Omental fat pad (tissue), 4 donors: Measurements from ENCODE around the gene PTRH2. TPM values are rescaled to one million over a fixed set of nuclear protein-coding genes. Genes with fewer than 3 reads are reported as not detected.

Experiments
- ATAC-seq: fragments of 150-250 bp; one replicate; pipeline ENCODE4 v1.9.1; 2016; ENCODE audit warnings: mild to moderate bottlenecking, moderate library complexity; ENCODE audit not compliant: low FRiP score
- DNase-seq: peaks from one replicate; pipeline ENCODE4 v3.0.0-alpha.2; 2019; ENCODE audit warnings: low spot score
- total RNA-seq, 4 donors: library from RNA; depleted of rRNA; stranded (reverse); fragments of >200 nt; gene quantifications; one replicate each; pipeline ENCODE4 v1.1.0, GENCODE V29; 2016
- TF ChIP-seq, protein P1 (sequence below), 3 donors: fragments of 450-650 bp; IDR thresholded peaks; one replicate each; pipeline ENCODE4 v1.5.1; 2016 to 2017; ENCODE audit warnings: antibody characterized with exemption in 3 of 3, mild to moderate bottlenecking in 3 of 3, moderate library complexity in 2 of 3

The PTRH2 gene
- total RNA-seq, 4 donors from 2014 or later: 28.1 to 80.0 (median 30.6) TPM

DNA sequence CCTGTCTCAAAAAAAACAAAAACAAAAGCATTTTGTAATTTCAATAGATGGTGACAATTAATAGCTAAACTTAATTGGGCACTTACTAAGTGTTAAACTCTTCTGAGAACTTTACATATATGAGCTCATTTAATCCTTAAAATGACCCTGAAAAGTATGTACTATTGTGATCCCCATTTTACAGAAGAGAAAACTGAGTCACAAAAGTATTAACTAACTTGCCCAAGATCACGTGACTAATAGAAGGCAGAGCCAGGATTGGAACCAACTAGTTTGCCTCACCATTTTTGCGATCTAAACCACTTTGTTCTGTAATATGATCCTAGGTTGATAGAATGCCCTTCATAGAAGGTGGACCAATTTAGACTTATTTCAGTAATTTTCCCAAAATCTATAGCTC is 26.5 kb upstream of the PTRH2 start:
- TF ChIP-seq, protein P1, sequence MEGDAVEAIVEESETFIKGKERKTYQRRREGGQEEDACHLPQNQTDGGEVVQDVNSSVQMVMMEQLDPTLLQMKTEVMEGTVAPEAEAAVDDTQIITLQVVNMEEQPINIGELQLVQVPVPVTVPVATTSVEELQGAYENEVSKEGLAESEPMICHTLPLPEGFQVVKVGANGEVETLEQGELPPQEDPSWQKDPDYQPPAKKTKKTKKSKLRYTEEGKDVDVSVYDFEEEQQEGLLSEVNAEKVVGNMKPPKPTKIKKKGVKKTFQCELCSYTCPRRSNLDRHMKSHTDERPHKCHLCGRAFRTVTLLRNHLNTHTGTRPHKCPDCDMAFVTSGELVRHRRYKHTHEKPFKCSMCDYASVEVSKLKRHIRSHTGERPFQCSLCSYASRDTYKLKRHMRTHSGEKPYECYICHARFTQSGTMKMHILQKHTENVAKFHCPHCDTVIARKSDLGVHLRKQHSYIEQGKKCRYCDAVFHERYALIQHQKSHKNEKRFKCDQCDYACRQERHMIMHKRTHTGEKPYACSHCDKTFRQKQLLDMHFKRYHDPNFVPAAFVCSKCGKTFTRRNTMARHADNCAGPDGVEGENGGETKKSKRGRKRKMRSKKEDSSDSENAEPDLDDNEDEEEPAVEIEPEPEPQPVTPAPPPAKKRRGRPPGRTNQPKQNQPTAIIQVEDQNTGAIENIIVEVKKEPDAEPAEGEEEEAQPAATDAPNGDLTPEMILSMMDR (IDR thresholded peaks at IDR 0.05): no peak
- DNase-seq (no peak), ATAC-seq (no peak)

DNA sequence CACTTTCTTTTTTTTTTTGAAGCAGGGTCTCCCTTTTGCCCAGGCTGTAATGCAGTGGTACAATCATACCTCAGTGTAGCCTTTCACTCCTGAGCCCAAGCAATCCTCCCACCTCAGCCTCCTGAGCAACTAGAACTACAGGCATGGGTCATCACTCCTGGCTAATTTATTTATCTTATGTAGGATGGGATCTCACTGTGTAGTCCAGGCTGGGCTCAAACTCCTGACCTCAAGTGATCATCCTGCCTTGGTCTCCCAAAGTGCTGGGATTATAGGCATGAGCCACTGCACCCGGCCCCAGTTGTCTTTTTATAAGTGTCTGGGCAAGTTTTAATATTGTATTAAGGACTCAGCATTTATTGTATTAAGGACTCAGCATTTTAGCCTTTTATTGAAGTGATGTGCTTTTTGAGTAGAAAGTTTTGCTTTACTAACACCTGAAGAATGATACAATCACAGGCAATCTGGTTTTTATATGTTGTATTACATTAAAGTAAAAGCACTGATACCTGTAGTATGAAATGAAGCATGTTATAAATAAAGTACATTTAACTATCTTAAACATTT is 23.1 kb upstream of the PTRH2 start:
- TF ChIP-seq, protein P1 (IDR thresholded peaks at IDR 0.05): no peak
- no peak for ATAC-seq

DNA sequence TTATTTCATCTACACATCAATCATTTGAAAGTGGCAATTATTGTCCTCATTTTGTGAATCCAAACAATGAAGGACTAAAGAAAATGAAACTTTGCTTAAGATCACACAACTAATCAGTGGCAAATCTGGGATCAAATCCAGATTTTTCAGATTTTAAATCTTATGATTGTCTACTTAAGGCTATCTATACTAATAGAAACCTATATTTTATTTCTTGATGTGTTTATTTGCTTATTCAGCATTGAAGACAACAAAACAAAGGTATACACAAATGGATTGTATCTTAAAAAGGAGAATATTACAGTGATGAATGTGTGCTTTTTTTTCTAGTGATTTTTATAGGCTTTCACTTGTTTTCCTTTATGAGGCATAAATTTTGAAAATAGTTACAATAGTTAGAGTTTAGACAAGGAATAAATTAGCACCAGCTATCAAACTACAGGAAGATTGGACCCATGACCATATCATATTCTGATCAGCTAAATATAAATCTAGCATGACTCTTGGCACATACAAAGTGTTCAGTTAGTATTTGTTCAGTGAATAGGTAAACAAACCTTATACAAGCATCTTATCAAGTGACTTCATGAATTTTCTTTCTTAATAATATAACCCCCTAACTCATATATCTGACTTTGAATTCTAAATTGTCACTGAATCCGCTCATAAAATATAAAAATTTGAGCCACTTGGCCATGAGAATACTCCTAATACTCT is 20.7 kb upstream of the PTRH2 start:
- DNase-seq (no peak), ATAC-seq (no peak)
- TF ChIP-seq, protein P1 (IDR thresholded peaks at IDR 0.05): no peak

More for the DNA sequence above, 23.1 kb upstream of the PTRH2 start:
- DNase-seq: no peak

DNA sequence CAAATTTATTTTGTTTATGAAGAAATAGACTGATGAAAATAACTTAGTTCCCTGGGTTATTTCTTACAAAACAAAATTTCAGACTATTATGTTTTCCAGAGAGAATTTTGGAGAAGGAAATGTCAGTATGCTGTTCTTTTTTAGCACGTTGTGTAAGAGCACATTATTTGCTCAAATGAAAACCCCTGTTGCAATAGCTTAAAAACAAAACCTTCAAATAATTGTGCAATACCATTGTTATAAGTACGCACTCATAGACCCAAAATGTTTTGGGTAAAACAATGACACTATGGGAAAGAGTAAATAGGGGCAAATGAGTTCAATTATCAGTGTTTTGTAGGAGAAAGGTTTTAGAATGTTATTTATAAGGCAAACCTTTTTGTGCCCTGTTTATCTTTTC is 18.5 kb upstream of the PTRH2 start:
- ATAC-seq (no peak), DNase-seq (no peak)
- TF ChIP-seq, protein P1 (IDR thresholded peaks at IDR 0.05): no peak

DNA sequence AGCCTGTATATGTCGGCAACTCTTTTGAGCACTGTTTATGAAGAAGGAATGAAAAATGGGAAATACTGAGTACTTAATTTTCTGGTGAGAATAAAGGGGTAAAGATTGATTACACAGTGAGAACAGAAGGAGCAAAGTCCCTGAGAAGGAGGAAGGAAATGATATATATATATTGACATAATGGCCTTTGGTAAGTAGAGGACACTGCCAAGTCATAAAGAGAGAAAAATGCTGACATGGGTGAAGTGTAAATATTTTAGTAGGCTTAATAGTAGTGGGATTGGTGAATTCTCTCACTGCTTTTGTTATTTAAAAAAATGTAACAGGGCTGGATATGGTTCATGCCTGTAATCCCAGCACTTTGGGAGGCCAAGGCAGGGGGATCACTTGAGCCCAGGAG is 16.4 kb upstream of the PTRH2 start:
- ATAC-seq: no peak
- TF ChIP-seq, protein P1 (IDR thresholded peaks at IDR 0.05): no peak
- no peak for DNase-seq

DNA sequence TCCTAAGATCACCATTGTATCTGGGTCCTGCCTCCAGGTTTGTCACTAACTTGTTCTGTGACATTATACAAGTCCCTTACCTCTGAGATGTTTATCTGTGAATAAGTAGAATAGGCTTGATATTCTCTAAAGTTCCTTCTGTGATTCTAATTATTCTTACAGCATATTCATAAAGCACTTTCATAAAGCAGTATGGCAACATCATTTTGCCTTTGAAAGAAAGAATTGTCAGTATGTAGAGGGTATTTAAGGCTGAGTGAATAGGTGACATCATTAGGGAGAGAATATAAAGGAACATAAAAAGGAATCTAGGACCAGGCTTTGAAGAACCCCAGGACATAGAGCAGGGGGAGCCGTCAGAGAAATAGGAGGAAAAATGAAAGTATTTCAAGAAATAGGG is 15.8 kb upstream of the PTRH2 start:
- ATAC-seq: no peak
- TF ChIP-seq, protein P1 (IDR thresholded peaks at IDR 0.05): no peak
- DNase-seq: no peak

DNA sequence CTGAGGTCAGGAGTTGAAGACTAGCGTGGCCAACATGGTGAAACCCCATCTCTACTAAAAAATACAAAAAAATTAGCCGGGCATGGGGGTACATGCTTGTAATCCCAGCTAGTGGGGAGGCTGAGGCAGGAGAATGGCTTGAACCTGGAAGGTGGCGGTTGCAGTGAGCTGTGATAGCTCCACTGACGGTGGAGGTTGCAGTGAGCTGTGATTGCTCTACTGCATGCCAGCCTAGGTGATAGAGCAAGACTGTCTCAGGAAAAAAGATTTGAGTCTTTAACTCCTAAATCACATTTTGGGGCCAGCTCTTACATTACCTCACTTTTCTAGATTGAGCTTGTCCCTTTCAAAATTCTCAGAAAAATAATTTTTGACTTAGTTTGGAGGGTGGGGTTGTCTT is 15.4 kb upstream of the PTRH2 start:
- TF ChIP-seq, protein P1 (IDR thresholded peaks at IDR 0.05): no peak
- ATAC-seq: no peak
- no peak for DNase-seq
